Endometrium (tissue), 2 donors: ENCODE measurements around the gene PM20D1.
"Not testable (repeated sequence)": the region's sequence is repeated elsewhere in the genome, so short reads cannot be mapped to it uniquely, and the experiment has no call there.

Experiments used
- FAIRE-seq: peaks from 2 replicates; lab custom pipeline; 2012; peaks lifted over from hg19 to GRCh38; lab: Jason Lieb, UNC
- donor health status: control.
- donor health status: control.

Gene PM20D1

GRCh38 chr1:205849619-205850355, at the start of gene PM20D1:
Gene PM20D1 (minus strand): TSS chr1:205850132. CDS start chr1:205850072, 60 bp downstream.
- FAIRE-seq, result no peak

DNA sequence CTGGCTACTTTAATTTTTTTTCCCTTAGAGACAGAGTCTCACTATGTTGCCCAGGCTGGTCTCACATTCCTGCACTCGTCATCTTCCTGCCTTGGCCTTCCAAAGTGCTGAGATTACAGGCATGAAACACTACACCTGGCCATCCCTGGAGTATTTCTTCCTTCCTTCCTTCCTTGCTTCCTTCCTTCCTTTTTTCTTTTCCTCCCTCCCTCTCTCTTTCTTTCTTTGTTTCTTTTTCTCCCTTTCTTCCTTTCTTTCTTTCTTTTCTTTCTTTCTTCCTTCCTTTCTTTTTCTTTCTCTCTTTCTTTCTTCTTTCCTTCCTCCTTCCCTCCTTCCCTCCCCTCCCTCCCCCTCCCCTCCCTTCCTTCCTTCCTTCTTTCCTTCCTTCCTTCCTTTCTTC, 46.4 kb upstream of the PM20D1 start:
- FAIRE-seq, result no peak

- not testable (repeated sequence) for FAIRE-seq
Measured at GRCh38 chr1:205894119-205894518, 44.2 kb upstream of the PM20D1 start.

GRCh38 chr1:205892175-205892574, 42.2 kb upstream of the PM20D1 start:
- not testable (repeated sequence) for FAIRE-seq

GRCh38 chr1:205891481-205891880, 41.5 kb upstream of the PM20D1 start:
- FAIRE-seq, result not testable (repeated sequence)

GRCh38 chr1:205890631-205891030, 40.7 kb upstream of the PM20D1 start:
- not testable (repeated sequence) for FAIRE-seq

DNA sequence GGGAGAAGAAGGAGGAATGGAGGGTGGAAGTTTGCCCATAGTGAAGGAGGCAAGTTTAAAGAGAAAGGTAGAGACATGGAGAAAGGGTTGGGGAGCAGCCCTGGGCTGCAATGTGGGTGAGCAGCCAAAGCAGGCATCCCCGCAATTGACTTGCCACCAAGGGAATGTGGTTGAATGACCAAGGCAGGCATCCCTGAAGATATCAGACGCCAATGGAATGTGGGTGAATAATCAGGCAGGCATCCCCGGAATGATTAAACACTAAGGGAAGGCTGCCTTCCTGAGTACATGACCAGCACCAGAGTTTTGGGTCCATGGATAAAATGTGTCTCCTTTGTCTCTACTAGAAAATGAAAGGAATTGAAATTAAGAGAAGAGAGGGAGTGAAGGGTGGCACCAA, 39.8 kb upstream of the PM20D1 start:
- not testable (repeated sequence) for FAIRE-seq

DNA sequence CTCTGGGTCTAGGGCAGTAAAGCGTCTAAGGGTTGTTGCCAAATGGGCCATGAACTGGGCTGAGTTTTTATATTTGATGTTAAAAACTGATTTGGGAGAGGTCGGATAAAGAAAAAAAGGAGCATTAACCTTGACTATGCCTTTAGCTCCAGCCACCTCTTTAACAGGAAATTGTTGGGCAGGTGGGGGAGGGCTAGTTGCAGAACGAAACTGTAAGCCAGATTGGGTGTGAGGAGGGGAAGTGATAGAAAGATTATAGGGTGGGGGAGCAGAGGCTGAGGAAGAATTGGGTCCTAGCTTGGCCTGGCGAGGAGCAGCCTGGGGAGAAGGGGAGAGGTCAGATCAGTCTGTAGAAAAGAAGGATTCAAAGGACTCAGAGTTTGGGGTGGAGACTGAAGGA, 39.1 kb upstream of the PM20D1 start:
- not testable (repeated sequence) for FAIRE-seq

DNA sequence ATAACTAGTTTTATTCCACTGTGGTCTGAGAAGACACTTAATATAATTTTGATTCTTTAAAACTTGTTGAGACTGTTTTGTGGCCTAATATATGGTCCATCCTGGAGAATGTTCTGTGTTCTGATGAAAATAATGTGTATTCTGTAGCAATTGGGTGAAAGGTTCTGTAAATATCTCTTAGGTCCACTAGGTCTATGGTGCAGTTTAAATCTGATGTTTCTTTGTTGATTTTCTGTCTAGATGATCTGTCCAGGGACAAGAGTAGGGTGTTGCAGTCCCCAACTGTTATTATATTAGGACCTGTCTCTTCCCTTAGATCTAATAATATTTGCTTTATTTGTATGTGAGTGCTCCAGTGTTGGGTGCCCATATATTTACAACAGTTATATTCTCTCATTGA, 33.9 kb upstream of the PM20D1 start:
- FAIRE-seq, result no peak

DNA sequence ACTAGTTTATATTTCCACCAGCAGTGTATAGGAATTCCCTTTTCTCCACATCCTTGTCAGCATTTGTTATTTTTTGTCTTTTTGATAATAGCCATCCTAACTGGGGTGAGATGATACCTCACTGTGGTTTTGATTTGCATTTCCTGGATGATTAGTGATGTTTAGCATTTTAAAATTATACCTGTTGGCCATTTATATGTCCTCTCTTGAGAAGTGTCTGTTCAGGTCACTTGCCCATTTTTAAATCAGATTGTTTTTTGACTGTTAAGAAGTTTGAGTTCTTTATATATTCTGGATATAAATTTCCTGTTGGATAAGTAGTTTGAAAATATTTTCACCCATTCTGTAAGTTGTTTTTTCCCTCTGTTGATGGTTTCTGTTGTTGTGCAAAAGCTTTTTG, 31.0 kb upstream of the PM20D1 start:
- no peak for FAIRE-seq

- no peak for FAIRE-seq
Measured at GRCh38 chr1:205879974-205880373, 30.0 kb upstream of the PM20D1 start.

DNA sequence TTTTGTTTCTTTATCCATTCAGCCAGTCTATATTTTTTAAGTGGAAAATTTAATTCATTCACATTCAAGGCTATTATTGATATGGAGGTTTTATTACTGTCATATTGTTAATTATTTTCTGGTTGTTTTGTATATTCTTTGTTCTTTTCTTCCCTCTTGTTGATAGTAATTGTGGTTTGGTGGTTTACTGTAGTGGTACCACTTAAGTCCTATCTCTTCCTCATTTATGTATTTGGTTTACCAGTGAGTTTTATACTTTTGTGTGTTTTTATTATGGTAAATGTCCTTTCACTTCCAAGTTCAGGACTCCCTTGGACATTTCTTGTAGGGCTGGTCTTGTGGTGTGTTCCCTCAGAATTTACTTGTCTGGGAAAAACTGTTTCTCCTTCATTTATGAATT, 28.1 kb upstream of the PM20D1 start:
- no peak for FAIRE-seq

- not testable (repeated sequence) for FAIRE-seq
Measured at GRCh38 chr1:205873148-205873547, 23.2 kb upstream of the PM20D1 start.

GRCh38 chr1:205870236-205870635, 20.3 kb upstream of the PM20D1 start:
- FAIRE-seq, result no peak

DNA sequence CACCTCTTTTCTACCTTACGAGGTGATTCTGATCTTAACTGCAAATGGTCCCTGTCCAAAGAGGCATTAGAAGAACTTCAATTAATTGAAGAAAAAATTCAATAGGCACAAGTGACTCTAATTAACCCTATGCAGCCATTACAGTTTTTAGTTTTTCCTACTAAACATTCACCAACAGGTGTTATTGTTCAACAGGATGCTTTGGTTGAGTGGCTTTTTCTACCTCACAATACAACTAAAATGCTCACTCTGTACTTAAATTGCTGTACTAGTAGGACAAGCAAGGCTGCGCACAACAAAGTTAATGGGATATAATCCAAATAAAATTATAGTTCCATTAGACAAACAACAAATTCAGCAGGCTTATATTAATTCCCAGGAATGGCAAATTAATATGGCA, 11.6 kb upstream of the PM20D1 start:
- FAIRE-seq, result no peak

DNA sequence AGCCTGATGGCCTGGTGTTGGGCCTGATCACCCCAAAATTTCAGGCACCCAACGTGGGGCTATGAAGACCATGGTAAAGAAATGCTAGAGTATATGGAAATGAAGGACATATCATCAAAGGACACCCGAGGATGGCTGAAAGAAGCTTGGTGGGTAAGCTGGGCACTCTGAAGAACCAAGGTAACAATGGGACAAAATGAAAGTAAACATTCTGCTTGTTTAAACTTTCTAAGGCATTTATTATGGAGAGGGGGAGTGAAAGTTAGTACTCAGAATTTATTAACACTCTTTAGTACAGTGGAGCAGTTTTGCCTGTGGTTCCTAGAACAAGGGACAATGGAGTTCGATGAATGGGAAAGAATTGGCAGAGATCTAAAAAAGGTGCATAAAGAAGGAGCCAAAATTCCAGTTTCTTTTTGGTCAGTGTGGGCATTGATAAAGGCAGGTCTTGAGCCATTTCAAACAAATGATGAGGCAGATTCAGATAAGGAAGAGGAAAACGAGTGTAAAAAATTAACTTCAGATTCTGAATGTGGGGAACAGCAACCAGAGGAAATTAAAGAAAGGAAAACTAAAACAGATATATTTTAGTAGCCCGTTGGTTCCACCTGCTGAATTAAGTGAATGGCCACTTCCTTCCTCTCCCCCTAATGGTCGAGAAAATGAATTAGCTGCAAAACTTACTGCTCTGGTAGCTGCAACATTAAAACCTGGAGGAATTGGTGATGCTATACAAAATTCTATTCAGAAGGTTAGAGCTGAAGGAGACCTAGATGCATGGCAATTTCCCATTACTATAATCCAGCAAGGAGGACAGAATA, 8.4 kb upstream of the PM20D1 start:
- FAIRE-seq, result no peak

- FAIRE-seq, result not testable (repeated sequence)
Measured at GRCh38 chr1:205857501-205857900, 7.6 kb upstream of the PM20D1 start.

GRCh38 chr1:205856433-205856832, 6.5 kb upstream of the PM20D1 start:
- FAIRE-seq, result no peak

DNA sequence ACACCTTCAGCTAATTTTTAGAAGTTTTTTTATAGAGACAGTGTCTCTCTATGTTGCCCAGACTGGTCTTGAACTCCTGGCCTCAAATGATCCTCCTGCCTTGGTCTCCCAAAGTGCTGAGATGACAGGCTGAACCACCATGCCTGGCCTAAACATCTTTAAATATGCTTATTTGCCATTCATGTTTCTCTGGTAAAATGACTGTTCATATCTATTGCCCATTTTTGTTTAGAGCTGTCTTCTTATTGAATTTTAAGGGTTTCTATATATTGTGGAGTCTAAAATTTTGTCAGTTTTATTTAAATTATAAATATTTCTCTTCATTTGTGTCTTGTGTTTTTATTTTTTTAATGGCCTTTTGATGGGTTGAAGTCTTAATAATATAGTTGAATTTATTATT, 3.0 kb upstream of the PM20D1 start:
- FAIRE-seq, result no peak

- no peak for FAIRE-seq
Measured at GRCh38 chr1:205851993-205852392, 2.1 kb upstream of the PM20D1 start.

DNA sequence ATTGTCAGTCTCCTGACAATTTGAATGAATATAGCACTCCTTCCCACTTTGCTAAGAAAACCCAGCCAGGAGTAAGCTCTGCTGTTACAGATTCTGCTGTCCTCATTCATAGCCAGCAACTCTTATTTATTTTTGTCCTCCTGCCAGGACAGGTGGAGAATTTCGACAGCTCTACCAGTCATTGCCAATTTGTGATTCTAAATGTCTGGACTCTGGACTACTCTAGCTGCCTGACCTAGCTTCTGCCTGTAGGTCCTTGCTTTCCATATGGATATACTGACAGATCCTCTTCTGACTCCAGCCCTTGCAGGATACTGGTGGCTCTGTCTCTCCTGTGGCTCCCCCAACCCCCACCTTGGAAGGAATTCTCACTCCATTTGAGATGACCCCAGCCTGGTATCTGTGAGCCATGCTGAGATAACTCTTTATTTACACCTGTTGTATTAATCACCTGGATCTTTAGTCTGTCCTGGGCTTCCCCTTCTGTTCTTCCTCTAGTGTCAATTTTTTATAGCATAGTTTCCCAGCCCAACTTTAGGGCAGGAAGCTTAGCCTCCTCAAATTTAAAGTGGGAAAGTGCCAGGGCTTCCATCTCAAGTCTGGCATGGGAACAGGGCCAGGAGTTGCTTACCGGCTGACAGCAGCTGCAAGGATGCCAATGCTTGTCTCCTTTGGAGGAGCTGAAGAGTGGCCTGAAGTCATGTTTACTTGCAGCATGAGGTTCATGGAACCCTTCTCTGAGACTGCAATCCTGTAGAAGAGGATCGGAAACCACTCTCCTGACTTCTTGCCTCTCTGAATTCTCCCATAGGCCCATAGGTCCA, 6.7 kb downstream of the PM20D1 start:
- no peak for FAIRE-seq

DNA sequence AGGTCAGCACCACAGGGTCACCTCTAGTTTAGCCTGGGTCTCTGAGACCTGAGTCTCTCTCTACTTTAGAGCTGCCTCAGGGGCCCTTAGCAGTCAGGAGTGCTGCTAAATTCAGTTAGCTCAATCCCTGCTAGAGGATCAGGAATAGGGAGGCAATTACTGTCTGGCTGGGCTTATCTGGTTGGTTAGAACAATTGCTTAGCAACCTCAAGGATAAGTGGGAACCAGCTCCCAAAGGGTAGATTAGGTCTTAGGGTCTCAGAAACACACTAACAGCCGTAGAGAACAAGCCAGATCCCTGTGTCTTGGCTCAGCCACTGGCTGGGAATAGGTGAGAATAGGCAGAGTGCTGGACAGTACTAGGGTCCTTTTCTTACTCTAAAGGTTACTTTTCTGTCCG, 7.7 kb downstream of the PM20D1 start:
- FAIRE-seq, result no peak
